ENCODE measurements around the gene MFGE8.
A peak's percentile ranks its signal among the peaks of the same experiment; 100 is the strongest.

Gene MFGE8

GRCh38 chr15:88905576-88905975 is 7.6 kb downstream of the MFGE8 start:
- DNase-seq (ENCODE audit: extremely low spot score), result no peak
- ChIA-PET CTCF (interaction anchor here (0.7 to 1.9 kb wide), 19 partner anchors 9 to 272 kb away, joined by 3 to 20 read pairs (median 5); partner anchors contain the start of genes HAPLN3 and MFGE8), POLR2A (no interaction called here)
- TF ChIP-seq SUZ12 (IDR thresholded peaks at IDR 0.05), result no peak
- TF ChIP-seq SP1 (IDR thresholded peaks at IDR 0.05), result no peak
- no peak for TF ChIP-seq ZNF384 (IDR thresholded peaks at IDR 0.05)
- no peak for TF ChIP-seq ELF4 (IDR thresholded peaks at IDR 0.05)
- TF ChIP-seq CTBP1 (IDR thresholded peaks at IDR 0.05; ENCODE audit: borderline replicate concordance), result no peak
- no peak for TF ChIP-seq LEF1 (IDR thresholded peaks at IDR 0.05; ENCODE audit: borderline replicate concordance)
- TF ChIP-seq L3MBTL2 (conservative IDR thresholded peaks at IDR 0.05), result no peak
- no peak for TF ChIP-seq ARNT (IDR thresholded peaks at IDR 0.05)
- TF ChIP-seq BHLHE40 (IDR thresholded peaks at IDR 0.05; ENCODE audit: borderline replicate concordance), result no peak
- no peak for TF ChIP-seq FOXA1 (IDR thresholded peaks at IDR 0.05)
- TF ChIP-seq, protein P1, sequence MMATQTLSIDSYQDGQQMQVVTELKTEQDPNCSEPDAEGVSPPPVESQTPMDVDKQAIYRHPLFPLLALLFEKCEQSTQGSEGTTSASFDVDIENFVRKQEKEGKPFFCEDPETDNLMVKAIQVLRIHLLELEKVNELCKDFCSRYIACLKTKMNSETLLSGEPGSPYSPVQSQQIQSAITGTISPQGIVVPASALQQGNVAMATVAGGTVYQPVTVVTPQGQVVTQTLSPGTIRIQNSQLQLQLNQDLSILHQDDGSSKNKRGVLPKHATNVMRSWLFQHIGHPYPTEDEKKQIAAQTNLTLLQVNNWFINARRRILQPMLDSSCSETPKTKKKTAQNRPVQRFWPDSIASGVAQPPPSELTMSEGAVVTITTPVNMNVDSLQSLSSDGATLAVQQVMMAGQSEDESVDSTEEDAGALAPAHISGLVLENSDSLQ (IDR thresholded peaks at IDR 0.05), result no peak
- no peak for TF ChIP-seq TARDBP (IDR thresholded peaks at IDR 0.05)
- no peak for TF ChIP-seq FOXK2 (IDR thresholded peaks at IDR 0.05)

GRCh38 chr15:88904624-88905327 is 8.4 kb downstream of the MFGE8 start:
- peak; percentile 86 for DNase-seq (ENCODE audit: extremely low spot score)
- ChIA-PET POLR2A (interaction anchor here (1.1 kb wide), 1 partner anchor 9 kb away, joined by 4 read pairs; the partner anchor contains the start of gene MFGE8), CTCF (interaction anchor here (0.5 to 1.9 kb wide), 29 partner anchors 9 to 430 kb away, joined by 3 to 20 read pairs (median 4); partner anchors contain the start of genes HAPLN3 and MFGE8)
- TF ChIP-seq HDGF (IDR thresholded peaks at IDR 0.05; ENCODE audit: borderline replicate concordance) (0 out of 2 replicates have a peak, but pooled peaks have one; percentile 55), BHLHE40 (IDR thresholded peaks at IDR 0.05; ENCODE audit: borderline replicate concordance) (no peak)
- TF ChIP-seq, protein P1 (IDR thresholded peaks at IDR 0.05), result peak; percentile 58

GRCh38 chr15:88904257-88904623 is 8.9 kb downstream of the MFGE8 start:
- ChIA-PET POLR2A (interaction anchor here (1.1 kb wide), 1 partner anchor 9 kb away, joined by 4 read pairs; the partner anchor contains the start of gene MFGE8), CTCF (interaction anchor here (0.5 to 1.9 kb wide), 16 partner anchors 10 to 274 kb away, joined by 3 to 20 read pairs (median 4); partner anchors contain the start of gene MFGE8)
- TF ChIP-seq SP1 (IDR thresholded peaks at IDR 0.05) (no peak), SUZ12 (IDR thresholded peaks at IDR 0.05) (no peak), FOXM1 (IDR thresholded peaks at IDR 0.05; ENCODE audit: borderline replicate concordance) (no peak), ELF4 (IDR thresholded peaks at IDR 0.05) (no peak), BHLHE40 (IDR thresholded peaks at IDR 0.05; ENCODE audit: borderline replicate concordance) (no peak), HDGF (IDR thresholded peaks at IDR 0.05; ENCODE audit: borderline replicate concordance) (no peak), ZNF384 (IDR thresholded peaks at IDR 0.05) (no peak), FOXA1 (IDR thresholded peaks at IDR 0.05) (no peak), L3MBTL2 (conservative IDR thresholded peaks at IDR 0.05) (no peak), TARDBP (IDR thresholded peaks at IDR 0.05) (no peak), NFRKB (IDR thresholded peaks at IDR 0.05) (no peak), FOXK2 (IDR thresholded peaks at IDR 0.05) (no peak), LEF1 (IDR thresholded peaks at IDR 0.05; ENCODE audit: borderline replicate concordance) (no peak), CTBP1 (IDR thresholded peaks at IDR 0.05; ENCODE audit: borderline replicate concordance) (no peak), ARNT (IDR thresholded peaks at IDR 0.05) (no peak)
- TF ChIP-seq, protein P1 (IDR thresholded peaks at IDR 0.05), result no peak
- no peak for DNase-seq (ENCODE audit: extremely low spot score)

GRCh38 chr15:88902846-88903245 is 10.3 kb downstream of the MFGE8 start:
- CTCF ChIA-PET, result interaction anchor here (1.0 kb wide), 1 partner anchor 9 kb away, joined by 3 read pairs; no protein-coding TSS in a partner anchor

GRCh38 chr15:88902221-88902835 is 10.9 kb downstream of the MFGE8 start:
- CTCF ChIA-PET, result interaction anchor here (1.0 kb wide), 2 partner anchors 9 to 155 kb away, joined by 3 read pairs; no protein-coding TSS in a partner anchor

More at GRCh38 chr15:88902846-88903245, 10.3 kb downstream of the MFGE8 start:
- POLR2A ChIA-PET, result no interaction called here
- TF ChIP-seq SP1 (IDR thresholded peaks at IDR 0.05) (no peak), LEF1 (IDR thresholded peaks at IDR 0.05; ENCODE audit: borderline replicate concordance) (no peak), BHLHE40 (IDR thresholded peaks at IDR 0.05; ENCODE audit: borderline replicate concordance) (no peak), SUZ12 (IDR thresholded peaks at IDR 0.05) (no peak), ARNT (IDR thresholded peaks at IDR 0.05) (no peak), ZNF384 (IDR thresholded peaks at IDR 0.05) (no peak)
- TF ChIP-seq, protein P1 (IDR thresholded peaks at IDR 0.05), result no peak
- no peak for DNase-seq (ENCODE audit: extremely low spot score)

More at GRCh38 chr15:88902221-88902835, 10.9 kb downstream of the MFGE8 start:
- no peak for DNase-seq (ENCODE audit: extremely low spot score)
- TF ChIP-seq L3MBTL2 (conservative IDR thresholded peaks at IDR 0.05), result no peak
- no peak for TF ChIP-seq TARDBP (IDR thresholded peaks at IDR 0.05)
- TF ChIP-seq LEF1 (IDR thresholded peaks at IDR 0.05; ENCODE audit: borderline replicate concordance), result no peak
- TF ChIP-seq ELF4 (IDR thresholded peaks at IDR 0.05), result no peak
- no peak for TF ChIP-seq SUZ12 (IDR thresholded peaks at IDR 0.05)
- TF ChIP-seq ARNT (IDR thresholded peaks at IDR 0.05), result no peak
- TF ChIP-seq SP1 (IDR thresholded peaks at IDR 0.05), result no peak
- no peak for TF ChIP-seq BHLHE40 (IDR thresholded peaks at IDR 0.05; ENCODE audit: borderline replicate concordance)
- no peak for TF ChIP-seq NFRKB (IDR thresholded peaks at IDR 0.05)
- no peak for TF ChIP-seq CTBP1 (IDR thresholded peaks at IDR 0.05; ENCODE audit: borderline replicate concordance)
- TF ChIP-seq FOXM1 (IDR thresholded peaks at IDR 0.05; ENCODE audit: borderline replicate concordance), result no peak
- no peak for TF ChIP-seq FOXK2 (IDR thresholded peaks at IDR 0.05)
- TF ChIP-seq, protein P1 (IDR thresholded peaks at IDR 0.05), result no peak
- POLR2A ChIA-PET, result interaction anchor here (1.2 kb wide), 1 partner anchor 19 kb away, joined by 4 read pairs; no protein-coding TSS in a partner anchor
